Neutrophil (primary cell): Measurements from ENCODE around the gene TTC27.

Experiments
- H3K27ac ChIP-seq: fragments of 200-600 bp; sonication (generic); 2 replicates; pipeline ENCODE4 v1.5.1; 2016; ENCODE audit warnings: mild to moderate bottlenecking, moderate library complexity
- H3K27me3 ChIP-seq: fragments of 200-600 bp; sonication (generic); 2 replicates; pipeline ENCODE4 v1.6.0; 2016; ENCODE audit warnings: mild to moderate bottlenecking
- H3K36me3 ChIP-seq: fragments of 200-600 bp; sonication (generic); 2 replicates; pipeline ENCODE4 v1.5.1; 2017
- H3K4me1 ChIP-seq, 2 experiments: fragments of 200-600 bp in 1 of 2; sonication (generic) in 1 of 2; 1 replicate in 1 of 2; 2 replicates in 1 of 2; pipeline versions ENCODE4 v1.5.1 to v1.6.1; 2013 to 2016; ENCODE audit warnings: low read depth in 1 of 2, low read length in 1 of 2, mild to moderate bottlenecking in 1 of 2, moderate library complexity in 1 of 2; ENCODE audit not compliant: control insufficient read depth in 1 of 2, insufficient read depth in 1 of 2
- H3K4me3 ChIP-seq, 2 experiments: fragments of 200-600 bp in 1 of 2; sonication (generic) in 1 of 2; 1 replicate in 1 of 2; 2 replicates in 1 of 2; pipeline ENCODE4 v1.5.1; 2013 to 2016; ENCODE audit warnings: low read depth in 1 of 2, low read length in 1 of 2, mild to moderate bottlenecking in 1 of 2, moderate library complexity in 1 of 2
- H3K9me3 ChIP-seq: fragments of 200-600 bp; sonication (generic); 2 replicates; pipeline ENCODE4 v1.5.1; 2016
- CTCF ChIP-seq: fragments of 200-600 bp; sonication (generic); IDR thresholded peaks from 2 replicates; pipeline ENCODE4 v1.5.1; 2016; ENCODE audit warnings: antibody characterized with exemption

The TTC27 gene

DNA sequence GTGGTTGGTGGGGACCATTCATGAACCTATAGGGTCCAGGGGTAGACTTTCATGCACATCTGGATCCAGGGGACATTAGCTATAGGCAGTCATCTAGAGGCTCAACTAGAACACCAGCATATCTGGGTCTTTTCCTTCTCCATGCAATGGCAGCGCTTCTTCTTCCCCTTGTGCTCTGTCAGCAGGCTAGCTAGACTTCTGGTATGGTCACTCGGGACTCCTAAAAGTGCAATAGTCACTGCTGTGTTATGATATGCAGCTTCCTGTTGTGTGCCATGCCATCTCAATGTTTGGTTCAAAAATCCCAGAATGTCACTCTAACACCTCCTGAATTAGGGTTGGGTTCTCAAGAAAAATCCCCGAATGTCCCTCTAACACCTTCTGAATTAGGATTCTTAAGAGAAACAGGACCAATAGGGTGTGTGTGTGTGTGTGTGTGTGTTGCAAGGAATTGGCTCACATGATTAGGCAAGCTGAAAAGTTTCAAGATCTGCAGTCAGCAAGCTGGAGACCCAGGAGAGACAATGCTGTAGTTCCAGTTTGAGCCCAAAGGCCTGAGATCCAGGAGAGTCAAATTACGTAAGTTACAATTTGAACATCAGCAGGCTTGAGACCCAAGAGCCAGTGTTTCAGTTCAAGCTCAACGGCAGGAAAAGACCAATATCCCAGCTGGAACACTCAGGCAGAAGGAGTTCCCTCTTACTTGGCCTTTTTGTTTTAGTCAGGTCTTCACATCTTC, 221.8 kb downstream of the TTC27 start:
- Histone ChIP-seq H3K36me3 (no peaks in the 10 kb centered on the region), H3K27me3 (no peaks in the 10 kb centered on the region), H3K4me1 (no peaks in the 10 kb centered on the region), H3K4me3 (no peak overlapping the region), H3K9me3 (no peaks in the 10 kb centered on the region), H3K27ac (no peak overlapping the region)
- no peak for TF ChIP-seq CTCF

DNA sequence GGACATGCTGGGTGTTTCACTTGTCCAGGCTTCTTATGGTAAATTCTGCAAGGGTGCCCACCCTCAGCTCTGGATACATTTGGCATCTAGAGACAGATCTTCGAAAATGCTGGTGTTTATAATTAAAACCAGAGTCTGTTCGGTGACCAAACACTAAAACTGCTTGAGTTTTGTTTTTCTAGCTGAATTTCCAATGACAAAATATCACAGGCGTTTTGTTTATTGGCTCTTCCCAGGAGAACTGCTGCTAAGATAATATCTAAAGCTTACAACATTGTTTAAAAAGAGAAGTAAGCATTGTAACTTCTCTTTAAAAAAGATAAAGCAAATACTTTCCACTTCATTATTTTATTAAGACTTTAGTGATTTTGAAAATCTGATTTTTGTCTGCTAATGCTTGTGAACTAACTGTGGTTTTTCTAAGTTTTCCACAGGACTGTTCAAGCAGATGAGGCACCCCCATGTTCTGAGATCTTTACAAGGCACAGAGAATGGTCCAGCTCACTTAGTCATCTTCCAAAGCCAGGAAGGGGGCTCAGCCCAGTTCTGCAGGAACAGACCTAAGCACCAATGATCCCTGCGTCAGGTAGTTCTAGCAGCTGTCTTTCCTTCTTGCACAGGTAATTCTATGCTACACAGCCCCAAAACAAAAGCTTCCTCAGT, 224.1 kb downstream of the TTC27 start:
- no peak for TF ChIP-seq CTCF
- Histone ChIP-seq H3K36me3 (no peaks in the 10 kb centered on the region), H3K27me3 (no peaks in the 10 kb centered on the region), H3K27ac (no peak overlapping the region), H3K9me3 (no peaks in the 10 kb centered on the region), H3K4me3 (no peak overlapping the region), H3K4me1 (no peaks in the 10 kb centered on the region)

GRCh38 chr2:32852856-32853255, 225.0 kb downstream of the TTC27 start:
- Histone ChIP-seq H3K4me1 (no peaks in the 10 kb centered on the region), H3K36me3 (no peaks in the 10 kb centered on the region), H3K27me3 (no peaks in the 10 kb centered on the region), H3K27ac (no peak overlapping the region), H3K9me3 (no peaks in the 10 kb centered on the region), H3K4me3 (no peak overlapping the region)
- TF ChIP-seq CTCF = no peak

GRCh38 chr2:32856891-32857290, 229.0 kb downstream of the TTC27 start:
- no peak overlapping the region for H3K27ac ChIP-seq
- no peaks in the 10 kb centered on the region for H3K9me3 ChIP-seq
- no peaks in the 10 kb centered on the region for H3K36me3 ChIP-seq
- H3K4me1 ChIP-seq = no peaks in the 10 kb centered on the region
- no peak for TF ChIP-seq CTCF
- no peak overlapping the region for H3K4me3 ChIP-seq
- H3K27me3 ChIP-seq = no peaks in the 10 kb centered on the region

GRCh38 chr2:32858713-32859112, 230.9 kb downstream of the TTC27 start:
- no peaks in the 10 kb centered on the region for H3K27me3 ChIP-seq
- no peaks in the 10 kb centered on the region for H3K9me3 ChIP-seq
- no peak for TF ChIP-seq CTCF
- H3K4me1 ChIP-seq = no peaks in the 10 kb centered on the region
- H3K4me3 ChIP-seq = no peak overlapping the region
- H3K36me3 ChIP-seq = no peaks in the 10 kb centered on the region
- H3K27ac ChIP-seq = no peak overlapping the region
